ENCODE measurements around the gene PCSK1.

GRCh38 chr5:96385538-96385937 is 47.5 kb downstream of the PCSK1 start:
- TF ChIP-seq CTCF (IDR thresholded peaks at IDR 0.05): no peak
- no peak for TF ChIP-seq EP300 (IDR thresholded peaks at IDR 0.05; ENCODE audit: low read depth)
- no peak for TF ChIP-seq POLR2A (IDR thresholded peaks at IDR 0.05)
- TF ChIP-seq POLR2AphosphoS5 (IDR thresholded peaks at IDR 0.05): no peak

Measured in transverse colon (tissue), 4 donors.